Measurements from ENCODE around the gene NATD1. TPM values are rescaled to one million over a fixed set of nuclear protein-coding genes. Genes with fewer than 3 reads are reported as not detected.
A peak's percentile ranks its signal among the peaks of the same experiment; 100 is the strongest.

NATD1 gene
- total RNA-seq, 1 experiment from 2014 or later: 7.3 TPM

GRCh38 chr17:21279582-21279981 lies 26.4 kb upstream of the NATD1 start:
- TF ChIP-seq CTCF (conservative IDR thresholded peaks at IDR 0.05): no peak
- Histone ChIP-seq H2BK120ac (ENCODE audit: low read depth, low read length, poor library complexity, severe bottlenecking) (no peak overlapping the region), H3K9ac (ENCODE audit: extremely low read depth, insufficient read length, low read length) (no peak overlapping the region), H2BK5ac (ENCODE audit: insufficient read length, low read length) (no peak overlapping the region), H2AFZ (ENCODE audit: low read length) (no peak overlapping the region), H3K4me2 (ENCODE audit: insufficient read depth, insufficient read length, low read length) (no peak overlapping the region), H3K79me1 (ENCODE audit: insufficient read depth, low read depth, low read length, poor library complexity, severe bottlenecking) (no peaks in the 10 kb centered on the region), H2BK20ac (ENCODE audit: low read depth, low read length, poor library complexity, severe bottlenecking) (no peak overlapping the region), H4K20me1 (ENCODE audit: control insufficient read depth, insufficient read depth, insufficient read length) (no peaks in the 10 kb centered on the region), H3K4me1 (ENCODE audit: insufficient read depth, low read length) (peaks cover 3% of the 10 kb centered on the region; the same call in 1 of the 2 replicates), H3K27me3 (ENCODE audit: insufficient read depth, low read length) (peaks cover 10% of the 10 kb centered on the region; the same call in 1 of the 2 replicates), H3K79me2 (ENCODE audit: insufficient read depth, low read length) (no peaks in the 10 kb centered on the region), H3K18ac (ENCODE audit: insufficient read length, low read depth, low read length) (no peak overlapping the region), H3K4ac (ENCODE audit: low read depth, low read length) (no peak overlapping the region), H4K8ac (replicated peaks; ENCODE audit: insufficient read length, low read depth, low read length) (no peak overlapping the region), H4K5ac (ENCODE audit: insufficient read length, low read depth, low read length) (no peak overlapping the region), H3K23me2 (ENCODE audit: insufficient read length, low read depth, low read length, poor library complexity, severe bottlenecking) (peaks cover 20% of the 10 kb centered on the region), H2BK12ac (ENCODE audit: insufficient read length, low read depth, low read length) (no peak overlapping the region), H2AK5ac (ENCODE audit: insufficient read length, low read length) (no peak overlapping the region), H4K91ac (ENCODE audit: insufficient read length, low read depth, low read length) (no peak overlapping the region), H3K14ac (ENCODE audit: insufficient read depth, low read length) (no peak overlapping the region), H3K23ac (ENCODE audit: insufficient read length, low read depth, low read length) (no peak overlapping the region), H3K27ac (ENCODE audit: insufficient read length, low read depth, low read length) (no peak overlapping the region), H3K56ac (ENCODE audit: insufficient read length, low read depth, low read length) (no peak overlapping the region), H2BK15ac (ENCODE audit: low read depth, low read length) (no peak overlapping the region), H3K9me3 (ENCODE audit: control insufficient read depth, low read depth, low read length) (no peaks in the 10 kb centered on the region), H3T11ph (ENCODE audit: low read length) (no peak overlapping the region)
- no peak for DNase-seq
- no peaks in the 10 kb centered on the region; a peak in 1 of 5 replicates for H3K9me3 Mint-ChIP-seq
- H3K4me3 Mint-ChIP-seq: peak overlapping the region in 1 of 2 experiments; percentile 13; a peak in 1 of 5 replicates
- H3K27me3 Mint-ChIP-seq (ENCODE audit: low read depth): peaks cover 80% of the 10 kb centered on the region
- H3K36me3 Mint-ChIP-seq (ENCODE audit: insufficient read depth in 1 of 3, low read depth in 3 of 3): no peaks in the 10 kb centered on the region; a peak in 1 of 7 replicates
- H3K4me1 Mint-ChIP-seq: peaks cover 11% of the 10 kb centered on the region in 2 experiments
- H3K27ac Mint-ChIP-seq: no peak overlapping the region
- no CpG with 5 or more reads among the region's 6 CpGs for WGBS (ENCODE audit: extremely low coverage, insufficient read length, low lambda C conversion rate)
